H1 (cell line): ENCODE results near the gene DOHH. TPM values are rescaled to one million over a fixed set of nuclear protein-coding genes. Genes with fewer than 3 reads are reported as not detected.

Source experiments
- CTCF ChIA-PET: fragments of 300-600 bp; sonication (Branson Sonifier 250); formaldehyde crosslinking; loops from one replicate; lab custom pipeline; 2021; ENCODE audit not compliant: partially characterized antibody; lab: Charles Lee
- POLR2A ChIA-PET: fragments of 300-600 bp; sonication (Branson Sonifier 250); formaldehyde crosslinking; loops from one replicate; lab custom pipeline; 2021; ENCODE audit warnings: inconsistent platforms; ENCODE audit not compliant: partially characterized antibody; lab: Charles Lee
- DNase-seq, 2 experiments: peaks; one replicate each; pipeline versions ENCODE4 v3.0.0 to v3.0.0-alpha.2; 2010 to 2022; ENCODE audit warnings: low spot score in 2 of 2, low read depth in 1 of 2, mixed read lengths in 1 of 2
- FAIRE-seq: peaks from 2 replicates; lab custom pipeline; 2011; peaks lifted over from hg19 to GRCh38; lab: Jason Lieb, UNC
- H2AFZ ChIP-seq: 2 replicates; pipeline ENCODE4 v1.8.1; 2012; ENCODE audit warnings: low read length, inconsistent platforms
- H2AK5ac ChIP-seq: 2 replicates; pipeline ENCODE4 v1.6.1; 2013; ENCODE audit warnings: low read depth, low read length
- H2BK120ac ChIP-seq: replicated peaks from 2 replicates; pipeline ENCODE3; 2013; ENCODE audit warnings: low read depth, low read length, inconsistent platforms
- H2BK12ac ChIP-seq: 2 replicates; pipeline ENCODE4 v1.6.1; 2013; ENCODE audit warnings: low read depth, low read length
- H2BK15ac ChIP-seq: 2 replicates; pipeline ENCODE4 v1.6.1; 2013; ENCODE audit warnings: low read length
- H2BK20ac ChIP-seq: 2 replicates; pipeline ENCODE4 v1.6.1; 2013; ENCODE audit warnings: low read length
- H2BK5ac ChIP-seq: 2 replicates; pipeline ENCODE4 v1.6.1; 2013; ENCODE audit warnings: low read depth, low read length
- H3K14ac ChIP-seq: 2 replicates; pipeline ENCODE4 v1.6.1; 2013; ENCODE audit warnings: inconsistent platforms; ENCODE audit not compliant: insufficient read length
- H3K18ac ChIP-seq: 2 replicates; pipeline ENCODE4 v1.6.1; 2013; ENCODE audit warnings: low read length; ENCODE audit errors: extremely low read depth
- H3K23ac ChIP-seq: 2 replicates; pipeline ENCODE4 v1.6.1; 2013; ENCODE audit warnings: inconsistent platforms; ENCODE audit not compliant: insufficient read length
- H3K23me2 ChIP-seq: 2 replicates; pipeline ENCODE4 v1.6.1; 2013; ENCODE audit warnings: low read depth, low read length
- H3K27ac ChIP-seq: 2 replicates; pipeline ENCODE4 v1.6.1; 2011; ENCODE audit warnings: low read depth, low read length, inconsistent platforms
- H3K27me3 ChIP-seq, 4 experiments: replicated peaks in 1 of 4; 1 replicate in 1 of 4; 2 replicates in 3 of 4; pipeline versions ENCODE4 v1.6.1 to v1.8.1; 2011 to 2013; ENCODE audit warnings: low read length in 3 of 4, mild to moderate bottlenecking in 3 of 4, inconsistent platforms in 2 of 4, mixed read lengths in 2 of 4, moderate library complexity in 1 of 4; ENCODE audit not compliant: control insufficient read depth in 3 of 4, insufficient read depth in 3 of 4; ENCODE audit errors: extremely low read depth in 1 of 4
- H3K36me3 ChIP-seq, 4 experiments: 2 replicates each; pipeline versions ENCODE4 v1.6.1 to v1.8.1; 2011 to 2013; ENCODE audit warnings: mild to moderate bottlenecking in 4 of 4, low read length in 3 of 4, moderate library complexity in 2 of 4, control low read depth in 1 of 4, inconsistent platforms in 1 of 4; ENCODE audit not compliant: insufficient read depth in 4 of 4, control insufficient read depth in 2 of 4
- H3K4ac ChIP-seq: replicated peaks from 2 replicates; pipeline ENCODE3; 2013; ENCODE audit warnings: low read length, low read depth, mixed read lengths, inconsistent platforms; ENCODE audit not compliant: insufficient read length
- H3K4me1 ChIP-seq, 4 experiments: replicated peaks in 1 of 4; 1 replicate in 1 of 4; 2 replicates in 3 of 4; pipeline versions ENCODE4 v1.6.1 to v1.8.1; 2011 to 2013; ENCODE audit warnings: low read length in 3 of 4, inconsistent platforms in 2 of 4, mixed read lengths in 1 of 4; ENCODE audit not compliant: insufficient read depth in 4 of 4, control insufficient read depth in 3 of 4
- H3K4me2 ChIP-seq, 2 experiments: 2 replicates each; pipeline versions ENCODE4 v1.6.1 to v1.8.1; 2011 to 2013; ENCODE audit warnings: low read depth in 2 of 2, low read length in 2 of 2, control low read depth in 1 of 2, inconsistent platforms in 1 of 2, mild to moderate bottlenecking in 1 of 2; ENCODE audit not compliant: insufficient read depth in 1 of 2
- H3K4me3 ChIP-seq, 4 experiments: fragments of 200-600, 300-600 bp in 1 of 4; sonication (generic), shearing (Covaris generic), sonication (Bioruptor Twin) in 1 of 4; 2 replicates each; pipeline versions ENCODE4 v1.5.1 to v1.8.1; 2011 to 2016; ENCODE audit warnings: low read length in 4 of 4, low read depth in 3 of 4, control low read depth in 2 of 4, inconsistent platforms in 2 of 4, mild to moderate bottlenecking in 2 of 4, mixed read lengths in 1 of 4, moderate library complexity in 1 of 4; ENCODE audit not compliant: insufficient read depth in 2 of 4; ENCODE audit errors: extremely low read depth in 1 of 4
- H3K56ac ChIP-seq: replicated peaks from 2 replicates; pipeline ENCODE3; 2013; ENCODE audit warnings: low read depth, mild to moderate bottlenecking, mixed read lengths, low read length, inconsistent platforms; ENCODE audit not compliant: insufficient read length
- H3K79me1 ChIP-seq: 2 replicates; pipeline ENCODE4 v1.6.1; 2013; ENCODE audit warnings: low read depth, low read length, control low read depth
- H3K79me2 ChIP-seq, 2 experiments: 2 replicates each; pipeline versions ENCODE4 v1.6.1 to v1.8.1; 2012 to 2013; ENCODE audit warnings: low read length in 2 of 2, mild to moderate bottlenecking in 2 of 2, inconsistent platforms in 1 of 2; ENCODE audit not compliant: insufficient read depth in 2 of 2, control insufficient read depth in 1 of 2
- H3K9ac ChIP-seq, 4 experiments: replicated peaks in 1 of 4; 1 replicate in 1 of 4; 2 replicates in 3 of 4; pipeline versions ENCODE4 v1.6.1 to v1.8.1; 2011 to 2013; ENCODE audit warnings: low read depth in 3 of 4, low read length in 3 of 4, control low read depth in 2 of 4, mild to moderate bottlenecking in 2 of 4, moderate library complexity in 2 of 4, inconsistent platforms in 1 of 4; ENCODE audit errors: extremely low read depth in 1 of 4
- H3K9me3 ChIP-seq, 2 experiments: 2 replicates each; pipeline versions ENCODE4 v1.6.1 to v1.8.1; 2012 to 2013; ENCODE audit warnings: mild to moderate bottlenecking in 2 of 2, moderate library complexity in 2 of 2, control low read depth in 1 of 2, inconsistent platforms in 1 of 2, low read depth in 1 of 2, low read length in 1 of 2, mixed read lengths in 1 of 2; ENCODE audit not compliant: insufficient read depth in 2 of 2
- H4K20me1 ChIP-seq, 2 experiments: replicated peaks in 1 of 2; 2 replicates each; pipeline versions ENCODE3 to v1.8.1; 2011 to 2013; ENCODE audit warnings: inconsistent platforms in 2 of 2, low read length in 2 of 2, mild to moderate bottlenecking in 1 of 2; ENCODE audit not compliant: insufficient read depth in 2 of 2, control insufficient read depth in 1 of 2
- H4K5ac ChIP-seq: 2 replicates; pipeline ENCODE4 v1.6.1; 2013; ENCODE audit warnings: low read length, low read depth, mixed read lengths, inconsistent platforms; ENCODE audit not compliant: insufficient read length
- H4K8ac ChIP-seq: 2 replicates; pipeline ENCODE4 v1.8.0; 2013; ENCODE audit warnings: mild to moderate bottlenecking, moderate library complexity, low read length, inconsistent platforms; ENCODE audit not compliant: insufficient read depth; ENCODE audit errors: extremely low read depth
- H4K91ac ChIP-seq: replicated peaks from 2 replicates; pipeline ENCODE3; 2013; ENCODE audit warnings: low read length, mixed read lengths, inconsistent platforms; ENCODE audit not compliant: insufficient read length
- CEBPB ChIP-seq: IDR thresholded peaks from 2 replicates; pipeline ENCODE4 v1.6.1; 2012; ENCODE audit warnings: low read depth, low read length
- EP300 ChIP-seq, 2 experiments: IDR thresholded peaks; 1 replicate in 1 of 2; 2 replicates in 1 of 2; pipeline ENCODE4 v1.6.1; 2011 to 2012; ENCODE audit warnings: low read depth in 2 of 2, low read length in 2 of 2, mild to moderate bottlenecking in 2 of 2, borderline replicate concordance in 1 of 2, inconsistent platforms in 1 of 2, moderate library complexity in 1 of 2
- EZH2 ChIP-seq: fragments of 200-600 bp; sonication (generic); IDR thresholded peaks from 2 replicates; pipeline ENCODE4 v1.7.1; 2012; ENCODE audit warnings: low read depth, mild to moderate bottlenecking, moderate library complexity, low read length, inconsistent platforms; ENCODE audit not compliant: severe bottlenecking
- FOSL1 ChIP-seq: IDR thresholded peaks from 2 replicates; pipeline ENCODE4 v1.6.1; 2011; ENCODE audit warnings: mild to moderate bottlenecking, low read depth, low read length, moderate library complexity; ENCODE audit not compliant: insufficient read depth
- KDM5A ChIP-seq: fragments of 200-600 bp; IDR thresholded peaks from 2 replicates; pipeline ENCODE4 v1.7.1; 2012; ENCODE audit warnings: mild to moderate bottlenecking, low read length, inconsistent platforms, mixed read lengths
- NANOG ChIP-seq: IDR thresholded peaks from 2 replicates; pipeline ENCODE4 v1.6.1; 2011; ENCODE audit warnings: low read length, low read depth, mild to moderate bottlenecking, inconsistent platforms; ENCODE audit not compliant: insufficient read depth, poor library complexity, severe bottlenecking
- NRF1 ChIP-seq: IDR thresholded peaks from 2 replicates; pipeline ENCODE4 v1.6.1; 2011; ENCODE audit warnings: mild to moderate bottlenecking, low read depth, low read length, improper control_type of control experiment
- POLR2A ChIP-seq, 2 experiments: IDR thresholded peaks; 1 replicate in 1 of 2; 2 replicates in 1 of 2; pipeline ENCODE4 v1.6.1; 2011; ENCODE audit warnings: low read depth in 2 of 2, low read length in 2 of 2, mild to moderate bottlenecking in 2 of 2; ENCODE audit errors: control extremely low read depth in 1 of 2
- SP1 ChIP-seq: IDR thresholded peaks from 2 replicates; pipeline ENCODE4 v1.6.1; 2011; ENCODE audit warnings: low read depth, low read length
- SUZ12 ChIP-seq: fragments of 200-600 bp; sonication (generic); IDR thresholded peaks from 2 replicates; pipeline ENCODE4 v1.6.1; 2012; ENCODE audit warnings: mild to moderate bottlenecking, inconsistent platforms, low read length, moderate library complexity, mixed read lengths
- YY1 ChIP-seq: IDR thresholded peaks from 2 replicates; pipeline ENCODE4 v1.6.1; 2011; ENCODE audit warnings: low read depth, mild to moderate bottlenecking, low read length
- WGBS, 2 experiments: shearing (Covaris generic) in 1 of 2; methylation state at CpG; one replicate each; pipeline versions ENCODE4 v1.1.6 to v1.1.7; 2013 to 2015; ENCODE audit warnings: low lambda C conversion rate in 2 of 2, mixed read lengths in 2 of 2, inconsistent platforms in 1 of 2, low coverage in 1 of 2, missing lambda C conversion rate in 1 of 2; ENCODE audit not compliant: insufficient replicate concordance in 2 of 2, insufficient coverage in 1 of 2, insufficient read length in 1 of 2; ENCODE audit errors: extremely low coverage in 1 of 2, missing lambda C conversion rate in 1 of 2; 5-methylcytosine and 5-hydroxymethylcytosine counted together
- polyA plus RNA-seq, 7 experiments: library from polyadenylated mRNA; depleted of rRNA in 3 of 7; stranded (reverse) in 5 of 7; unstranded in 2 of 7; fragments of >200 nt in 5 of 7; fragments of 200-250 nt in 2 of 7; gene quantifications; 1 replicate in 5 of 7; 2 replicates in 1 of 7; 4 replicates in 1 of 7; pipeline versions ENCODE4 v1.2.1 to v1.2.3, GENCODE V29; 2011 to 2013; ENCODE audit warnings: missing spikeins in 2 of 7, mixed read lengths in 2 of 7
- total RNA-seq: library from RNA; stranded (reverse); fragmentation: NEBNext Ultra II Directional; extraction: Animal tissue kit (Norgen Biotek cat#: 25700); gene quantifications from 2 replicates; pipeline ENCODE4 v1.2.1, GENCODE V29; 2021
- TF ChIP-seq, protein P1 (sequence below): IDR thresholded peaks from 2 replicates; pipeline ENCODE4 v1.6.1; 2012; ENCODE audit warnings: inconsistent platforms

The DOHH gene
- total and polyA plus RNA-seq, 2 of the 8 experiments (the other 6 are each of a cell fraction or from before 2014, with no cell fraction given) = 7.3 to 17.7 TPM

DNA sequence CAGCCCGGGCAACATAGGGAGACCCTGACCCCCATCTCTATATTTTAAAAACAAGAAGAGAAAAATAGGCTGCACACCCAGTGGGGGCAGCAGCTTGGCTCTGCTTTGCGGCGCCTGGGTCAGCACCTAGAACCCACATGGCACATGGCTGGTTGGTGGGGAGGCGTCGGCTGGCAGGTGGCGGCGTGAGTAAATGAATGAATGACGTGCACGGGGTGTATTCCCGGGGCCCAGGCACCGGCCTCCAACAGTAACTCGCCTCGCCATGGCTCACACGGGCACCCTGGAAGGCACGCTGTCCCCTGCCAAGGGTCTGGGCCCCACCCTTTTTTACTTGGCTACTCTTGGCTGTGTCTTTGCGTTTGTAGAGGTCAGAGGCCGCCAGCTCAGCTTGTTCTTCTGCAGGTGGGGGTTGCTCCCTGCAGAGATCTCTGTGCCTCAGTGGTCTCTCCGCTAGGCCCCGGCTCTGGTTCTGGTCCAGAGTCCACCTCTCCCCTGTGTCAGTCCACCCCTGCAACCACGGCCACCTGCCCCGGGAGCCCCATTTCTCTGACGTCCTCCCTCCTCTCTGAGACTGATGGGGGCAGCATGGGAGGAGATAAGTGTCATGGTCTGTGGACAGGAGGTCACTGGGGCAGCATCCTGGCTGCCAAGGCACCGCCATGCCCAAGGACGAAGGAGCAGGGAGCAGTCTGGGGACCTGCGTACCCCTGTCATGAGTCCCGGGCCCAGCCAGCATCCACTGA, 11.2 kb upstream of the DOHH start:
- no peak overlapping the region for H3K4ac ChIP-seq
- H4K20me1 ChIP-seq = peaks cover 19 to 39% of the 10 kb centered on the region in 2 experiments
- no peak overlapping the region for H2BK120ac ChIP-seq
- no peak overlapping the region for H3K56ac ChIP-seq
- H2AFZ ChIP-seq = no peak overlapping the region
- H3K23me2 ChIP-seq = peaks cover 11% of the 10 kb centered on the region
- peaks cover 41% of the 10 kb centered on the region for H3K79me1 ChIP-seq
- H3K4me1 ChIP-seq = peaks cover 0 to 10% (median 7%) of the 10 kb centered on the region in 4 experiments; a peak in 5 of 7 replicates
- no peak overlapping the region for H3K9ac ChIP-seq
- no peak overlapping the region for H3K23ac ChIP-seq
- no peak overlapping the region for H4K91ac ChIP-seq
- no peaks in the 10 kb centered on the region for H3K27me3 ChIP-seq
- DNase-seq (no peak), FAIRE-seq (no peak)
- no peak overlapping the region for H2AK5ac ChIP-seq
- 93% methylated on average over 22 of the region's 26 CpGs; no CpG with 5 or more reads in 1 of the 2 experiments for WGBS, 2 experiments
- H3K27ac ChIP-seq = no peak overlapping the region
- H4K8ac ChIP-seq = no peak overlapping the region
- H3K9me3 ChIP-seq = no peaks in the 10 kb centered on the region
- peaks cover 0 to 76% of the 10 kb centered on the region in 2 experiments; a peak in 2 of 4 replicates for H3K79me2 ChIP-seq
- H2BK15ac ChIP-seq = 0 out of 2 replicates have a peak overlapping the region, but pooled peaks have one; percentile 46
- no peak overlapping the region for H4K5ac ChIP-seq
- no peak overlapping the region for H2BK5ac ChIP-seq
- no peak overlapping the region for H3K4me2 ChIP-seq
- ChIA-PET CTCF (interaction anchor here (0.8 to 2.2 kb wide), 4 partner anchors 8 to 97 kb away, joined by 3 to 8 read pairs (median 4); no protein-coding TSS in a partner anchor), POLR2A (interaction anchor here (1.1 to 1.6 kb wide), 3 partner anchors 9 to 27 kb away, joined by 3 to 7 read pairs (median 5); partner anchors contain the start of gene TEKTIP1)
- H2BK20ac ChIP-seq = no peak overlapping the region
- no peaks in the 10 kb centered on the region; a peak in 2 of 8 replicates for H3K36me3 ChIP-seq
- H3K4me3 ChIP-seq = no peak overlapping the region
- H2BK12ac ChIP-seq = no peak overlapping the region; the same call in 1 of the 2 replicates
- no peak overlapping the region for H3K18ac ChIP-seq
- no peak overlapping the region for H3K14ac ChIP-seq
- TF ChIP-seq YY1 (no peak), CEBPB (no peak), POLR2A (IDR thresholded peaks at IDR 0.05; ENCODE audit: control extremely low read depth in 1 of 2, low read depth in 2 of 2, low read length in 2 of 2) (no peak), SP1 (no peak), EP300 (IDR thresholded peaks at IDR 0.05; ENCODE audit: borderline replicate concordance in 1 of 2, low read depth in 2 of 2, low read length in 2 of 2) (no peak), NRF1 (no peak), KDM5A (no peak), EZH2 (no peak), SUZ12 (no peak), FOSL1 (no peak), NANOG (no peak)
- TF ChIP-seq, protein P1, sequence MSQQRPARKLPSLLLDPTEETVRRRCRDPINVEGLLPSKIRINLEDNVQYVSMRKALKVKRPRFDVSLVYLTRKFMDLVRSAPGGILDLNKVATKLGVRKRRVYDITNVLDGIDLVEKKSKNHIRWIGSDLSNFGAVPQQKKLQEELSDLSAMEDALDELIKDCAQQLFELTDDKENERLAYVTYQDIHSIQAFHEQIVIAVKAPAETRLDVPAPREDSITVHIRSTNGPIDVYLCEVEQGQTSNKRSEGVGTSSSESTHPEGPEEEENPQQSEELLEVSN = no peak
